GM08714 (cell line): ENCODE measurements around the gene PPP2R2C.

ENCODE experiments used
- H3K4me3 ChIP-seq: fragments of 200-500 bp; sonication (Bioruptor generic); 2 replicates; pipeline ENCODE4 v1.5.1; 2014; ENCODE audit warnings: mild to moderate bottlenecking, low read length, inconsistent platforms
- ZNF274 ChIP-seq: IDR thresholded peaks from 2 replicates; pipeline ENCODE4 v1.6.1; 2012; ENCODE audit warnings: mild to moderate bottlenecking, low read depth, low read length

The PPP2R2C gene

GRCh38 chr4:6452116-6452896, 20.1 kb downstream of the PPP2R2C start:
- TF ChIP-seq ZNF274, result no peak
- no peak overlapping the region for H3K4me3 ChIP-seq

DNA sequence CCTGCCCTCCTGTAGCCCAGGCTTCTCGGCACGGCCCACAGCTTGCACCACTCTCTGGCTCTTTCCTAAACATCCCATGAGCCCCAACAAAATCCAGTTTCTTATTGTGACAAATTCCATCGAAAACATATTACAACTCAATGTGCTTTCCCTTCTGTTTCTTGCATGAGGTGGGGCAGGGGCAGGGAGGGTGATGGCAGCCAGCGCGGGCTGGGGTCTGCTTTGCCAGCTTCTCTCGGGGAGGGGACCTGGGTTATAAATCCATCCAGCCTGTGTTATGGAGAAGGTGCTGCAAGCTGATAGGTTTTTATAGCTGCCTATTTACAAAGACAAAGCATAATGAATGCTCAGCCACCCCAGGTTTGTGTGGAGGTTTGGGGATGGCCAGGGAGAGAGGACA, 21.1 kb downstream of the PPP2R2C start:
- no peak overlapping the region for H3K4me3 ChIP-seq
- TF ChIP-seq ZNF274, result no peak

DNA sequence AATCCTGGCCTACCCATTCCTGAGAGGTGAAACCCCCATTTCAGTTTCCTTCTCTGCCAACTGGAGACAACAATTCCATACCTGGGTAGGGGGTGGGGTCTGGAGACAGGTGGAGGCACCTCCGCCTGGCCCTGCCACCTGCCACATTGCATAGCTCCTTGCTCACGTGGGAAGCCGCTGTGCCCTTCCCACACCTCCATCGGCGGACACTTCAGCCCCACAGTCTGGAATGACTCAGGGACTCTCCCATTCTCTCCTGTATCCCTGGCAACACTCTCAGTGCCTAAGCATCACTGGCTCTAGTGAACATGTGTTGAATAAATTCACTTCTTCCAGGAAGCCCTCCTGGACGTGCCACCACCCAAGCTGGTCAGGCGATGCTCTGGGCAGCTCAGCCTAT, 21.7 kb downstream of the PPP2R2C start:
- no peak overlapping the region for H3K4me3 ChIP-seq
- no peak for TF ChIP-seq ZNF274

- H3K4me3 ChIP-seq, result no peak overlapping the region
- no peak for TF ChIP-seq ZNF274
These were observed 22.6 kb downstream of the PPP2R2C start for GRCh38 chr4:6449746-6450369.

- TF ChIP-seq ZNF274, result no peak
- no peak overlapping the region for H3K4me3 ChIP-seq
These were observed 23.1 kb downstream of the PPP2R2C start for GRCh38 chr4:6449335-6449734.

- no peak overlapping the region for H3K4me3 ChIP-seq
- no peak for TF ChIP-seq ZNF274
These were observed 23.8 kb downstream of the PPP2R2C start for GRCh38 chr4:6448476-6449170.

DNA sequence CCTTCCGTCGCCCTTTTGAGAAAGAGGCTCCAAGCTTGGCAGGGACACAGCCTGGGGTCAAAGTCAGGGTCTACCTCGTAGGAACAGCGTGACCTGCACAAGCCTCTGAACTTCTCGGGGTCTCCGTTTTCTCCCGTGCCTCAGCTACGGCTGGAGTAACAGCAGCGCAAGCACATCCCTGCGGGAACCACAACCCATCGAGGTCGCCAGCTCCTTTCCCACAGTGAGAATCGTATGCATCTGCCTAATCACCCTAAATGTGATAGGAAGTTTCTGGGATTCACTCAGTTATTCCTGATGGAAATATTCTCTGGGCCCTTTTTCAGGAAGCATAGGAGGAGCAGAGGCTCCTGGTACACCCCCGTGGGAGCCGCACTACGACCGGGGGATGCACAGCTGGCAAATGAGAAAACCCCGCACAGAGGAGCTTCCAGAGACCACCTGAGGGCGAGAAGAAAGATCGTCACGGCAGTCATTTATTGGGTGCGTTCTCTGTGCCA, 24.7 kb downstream of the PPP2R2C start:
- H3K4me3 ChIP-seq, result no peak overlapping the region
- TF ChIP-seq ZNF274, result no peak

GRCh38 chr4:6446538-6447451, 25.6 kb downstream of the PPP2R2C start:
- no peak overlapping the region for H3K4me3 ChIP-seq
- TF ChIP-seq ZNF274, result no peak

GRCh38 chr4:6446130-6446482, 26.3 kb downstream of the PPP2R2C start:
- H3K4me3 ChIP-seq, result no peak overlapping the region
- TF ChIP-seq ZNF274, result no peak

GRCh38 chr4:6445403-6446129, 26.8 kb downstream of the PPP2R2C start:
- TF ChIP-seq ZNF274, result no peak
- H3K4me3 ChIP-seq, result no peak overlapping the region

GRCh38 chr4:6444582-6444981, 27.8 kb downstream of the PPP2R2C start:
- TF ChIP-seq ZNF274, result no peak
- H3K4me3 ChIP-seq, result no peak overlapping the region

- TF ChIP-seq ZNF274, result no peak
- no peak overlapping the region for H3K4me3 ChIP-seq
These were observed 29.1 kb downstream of the PPP2R2C start for GRCh38 chr4:6443035-6444023.
